Stimulated activated naive B cell treated with anti-CD40 and anti-IgM and Interleukin-4, amounts not matched to agents 10 μg/mL and 1 μg/mL and 100 μg/mL, for 72 hours (primary cell): ENCODE results near the gene GFRA1.

Experiments
- ATAC-seq, 2 donors: fragments of 150-1000 bp; cut with Tn5 transposase; replicated peaks; 2 replicates each; pipeline ENCODE4 v1.10.0; 2021; ENCODE audit warnings: moderate library complexity in 1 of 2
- DNase-seq: peaks from one replicate; pipeline ENCODE4 v3.0.0; 2021
- H3K27ac Mint-ChIP-seq: one replicate; pipeline ENCODE4 v1.8.0; 2022; ENCODE audit warnings: mild to moderate bottlenecking, mixed read lengths
- H3K27me3 Mint-ChIP-seq, 2 donors: one replicate each; pipeline ENCODE4 v1.8.0; 2022; ENCODE audit warnings: mixed read lengths in 2 of 2
- H3K36me3 Mint-ChIP-seq, 2 donors: one replicate each; pipeline ENCODE4 v1.8.0; 2022; ENCODE audit warnings: mixed read lengths in 2 of 2, mild to moderate bottlenecking in 1 of 2
- H3K4me1 Mint-ChIP-seq, 2 donors: one replicate each; pipeline ENCODE4 v1.8.0; 2022; ENCODE audit warnings: mixed read lengths in 2 of 2, mild to moderate bottlenecking in 1 of 2
- H3K4me3 Mint-ChIP-seq, 2 donors: one replicate each; pipeline ENCODE4 v1.8.0; 2022; ENCODE audit warnings: mild to moderate bottlenecking in 2 of 2, mixed read lengths in 2 of 2, moderate library complexity in 1 of 2
- H3K9me3 Mint-ChIP-seq, 2 donors: one replicate each; pipeline ENCODE4 v1.8.0; 2022; ENCODE audit warnings: mixed read lengths in 2 of 2, mild to moderate bottlenecking in 1 of 2

The GFRA1 gene

GRCh38 chr10:116209781-116210180 lies 63.2 kb downstream of the GFRA1 start:
- H3K4me3 Mint-ChIP-seq, result no peak overlapping the region
- ATAC-seq (no peak), DNase-seq (no peak)
- H3K36me3 Mint-ChIP-seq, result no peaks in the 10 kb centered on the region
- H3K9me3 Mint-ChIP-seq, result no peaks in the 10 kb centered on the region
- no peaks in the 10 kb centered on the region for H3K27me3 Mint-ChIP-seq
- no peaks in the 10 kb centered on the region for H3K4me1 Mint-ChIP-seq
- H3K27ac Mint-ChIP-seq, result no peak overlapping the region

GRCh38 chr10:116208956-116209567 lies 63.9 kb downstream of the GFRA1 start:
- H3K27me3 Mint-ChIP-seq, result no peaks in the 10 kb centered on the region
- DNase-seq, result no peak
- ATAC-seq, result no peak
- no peak overlapping the region for H3K4me3 Mint-ChIP-seq
- no peak overlapping the region for H3K27ac Mint-ChIP-seq
- H3K4me1 Mint-ChIP-seq, result no peaks in the 10 kb centered on the region
- no peaks in the 10 kb centered on the region for H3K36me3 Mint-ChIP-seq
- H3K9me3 Mint-ChIP-seq, result no peaks in the 10 kb centered on the region

GRCh38 chr10:116207690-116208089 lies 65.3 kb downstream of the GFRA1 start:
- ATAC-seq, result no peak
- no peaks in the 10 kb centered on the region for H3K36me3 Mint-ChIP-seq
- H3K27ac Mint-ChIP-seq, result no peak overlapping the region
- H3K9me3 Mint-ChIP-seq, result no peaks in the 10 kb centered on the region
- H3K27me3 Mint-ChIP-seq, result no peaks in the 10 kb centered on the region
- no peak overlapping the region for H3K4me3 Mint-ChIP-seq
- no peak for DNase-seq
- H3K4me1 Mint-ChIP-seq, result no peaks in the 10 kb centered on the region

GRCh38 chr10:116203661-116204060 lies 69.3 kb downstream of the GFRA1 start:
- Mint-ChIP-seq H3K27me3 (no peaks in the 10 kb centered on the region), H3K9me3 (no peaks in the 10 kb centered on the region), H3K4me1 (no peaks in the 10 kb centered on the region), H3K27ac (no peak overlapping the region), H3K4me3 (no peak overlapping the region), H3K36me3 (no peaks in the 10 kb centered on the region)
- ATAC-seq, result no peak
- no peak for DNase-seq

- ATAC-seq (no peak), DNase-seq (no peak)
- no peak overlapping the region for H3K4me3 Mint-ChIP-seq
- H3K4me1 Mint-ChIP-seq, result no peaks in the 10 kb centered on the region
- peaks cover 0 to 4% of the 10 kb centered on the region in 2 donors for H3K9me3 Mint-ChIP-seq
- no peaks in the 10 kb centered on the region for H3K36me3 Mint-ChIP-seq
- no peak overlapping the region for H3K27ac Mint-ChIP-seq
- H3K27me3 Mint-ChIP-seq, result no peaks in the 10 kb centered on the region
Measured at GRCh38 chr10:116201670-116202430, 71.2 kb downstream of the GFRA1 start.

GRCh38 chr10:116201011-116201410 lies 72.0 kb downstream of the GFRA1 start:
- no peaks in the 10 kb centered on the region for H3K36me3 Mint-ChIP-seq
- no peak for ATAC-seq
- H3K27ac Mint-ChIP-seq, result no peak overlapping the region
- no peaks in the 10 kb centered on the region for H3K27me3 Mint-ChIP-seq
- peaks cover 0 to 6% of the 10 kb centered on the region in 2 donors for H3K9me3 Mint-ChIP-seq
- no peak overlapping the region for H3K4me3 Mint-ChIP-seq
- H3K4me1 Mint-ChIP-seq, result no peaks in the 10 kb centered on the region
- no peak for DNase-seq

- Mint-ChIP-seq H3K27me3 (no peaks in the 10 kb centered on the region), H3K9me3 (peaks cover 12 to 15% of the 10 kb centered on the region in 2 donors), H3K27ac (no peak overlapping the region), H3K4me3 (no peak overlapping the region), H3K36me3 (no peaks in the 10 kb centered on the region), H3K4me1 (no peaks in the 10 kb centered on the region)
- ATAC-seq (no peak), DNase-seq (no peak)
Measured at GRCh38 chr10:116198676-116199035, 74.3 kb downstream of the GFRA1 start.

- Mint-ChIP-seq H3K27me3 (no peaks in the 10 kb centered on the region), H3K9me3 (peaks cover 12 to 15% of the 10 kb centered on the region in 2 donors), H3K4me1 (no peaks in the 10 kb centered on the region), H3K4me3 (no peak overlapping the region), H3K36me3 (no peaks in the 10 kb centered on the region), H3K27ac (no peak overlapping the region)
- ATAC-seq, result no peak
- no peak for DNase-seq
Measured at GRCh38 chr10:116197946-116198675, 74.9 kb downstream of the GFRA1 start.

GRCh38 chr10:116195583-116195982 lies 77.4 kb downstream of the GFRA1 start:
- DNase-seq, result no peak
- Mint-ChIP-seq H3K27ac (no peak overlapping the region), H3K4me3 (no peak overlapping the region), H3K9me3 (peaks cover 13 to 16% of the 10 kb centered on the region in 2 donors), H3K4me1 (no peaks in the 10 kb centered on the region), H3K27me3 (no peaks in the 10 kb centered on the region), H3K36me3 (no peaks in the 10 kb centered on the region)
- no peak for ATAC-seq

- Mint-ChIP-seq H3K27ac (no peak overlapping the region), H3K4me1 (no peaks in the 10 kb centered on the region), H3K4me3 (no peak overlapping the region), H3K27me3 (no peaks in the 10 kb centered on the region), H3K9me3 (peaks cover 16 to 19% of the 10 kb centered on the region in 2 donors), H3K36me3 (no peaks in the 10 kb centered on the region)
- DNase-seq, result no peak
- no peak for ATAC-seq
Measured at GRCh38 chr10:116195039-116195438, 78.0 kb downstream of the GFRA1 start.

- Mint-ChIP-seq H3K4me1 (no peaks in the 10 kb centered on the region), H3K36me3 (no peaks in the 10 kb centered on the region), H3K27me3 (no peaks in the 10 kb centered on the region), H3K27ac (no peak overlapping the region), H3K4me3 (no peak overlapping the region), H3K9me3 (peaks cover 16 to 19% of the 10 kb centered on the region in 2 donors)
- DNase-seq (no peak), ATAC-seq (no peak)
Measured at GRCh38 chr10:116194061-116194460, 78.9 kb downstream of the GFRA1 start.

GRCh38 chr10:116190883-116191282 lies 82.1 kb downstream of the GFRA1 start:
- Mint-ChIP-seq H3K36me3 (no peaks in the 10 kb centered on the region), H3K4me3 (no peak overlapping the region), H3K27me3 (no peaks in the 10 kb centered on the region), H3K27ac (no peak overlapping the region), H3K9me3 (peaks cover 13 to 16% of the 10 kb centered on the region in 2 donors), H3K4me1 (no peaks in the 10 kb centered on the region)
- no peak for DNase-seq
- ATAC-seq, result no peak

- H3K27me3 Mint-ChIP-seq, result no peaks in the 10 kb centered on the region
- H3K4me3 Mint-ChIP-seq, result no peak overlapping the region
- no peaks in the 10 kb centered on the region for H3K4me1 Mint-ChIP-seq
- H3K9me3 Mint-ChIP-seq, result peaks cover 4 to 7% of the 10 kb centered on the region in 2 donors
- ATAC-seq (no peak), DNase-seq (no peak)
- H3K36me3 Mint-ChIP-seq, result no peaks in the 10 kb centered on the region
- H3K27ac Mint-ChIP-seq, result no peak overlapping the region
Measured at GRCh38 chr10:116186273-116186672, 86.7 kb downstream of the GFRA1 start.

GRCh38 chr10:116185199-116185867 lies 87.7 kb downstream of the GFRA1 start:
- Mint-ChIP-seq H3K27me3 (no peaks in the 10 kb centered on the region), H3K4me3 (no peak overlapping the region), H3K9me3 (peaks cover 1 to 3% of the 10 kb centered on the region in 2 donors), H3K36me3 (no peaks in the 10 kb centered on the region), H3K27ac (no peak overlapping the region), H3K4me1 (no peaks in the 10 kb centered on the region)
- ATAC-seq (no peak), DNase-seq (no peak)
